SK-N-SH (cell line): ENCODE results near the gene LATS2. TPM values are rescaled to one million over a fixed set of nuclear protein-coding genes. Genes with fewer than 3 reads are reported as not detected.
"Not testable (repeated sequence)": the region's sequence is repeated elsewhere in the genome, so short reads cannot be mapped to it uniquely, and the experiment has no call there.

ENCODE experiments used
- CTCF ChIA-PET: fragments of 300-600, 350-600 bp; formaldehyde crosslinking; extraction: SDS; loops from one replicate; lab custom pipeline; 2021; lab: Yijun Ruan, JAX
- POLR2A ChIA-PET: fragments of 350-600 bp; sonication (Branson Sonifier 250); formaldehyde crosslinking; extraction: SDS; loops from one replicate; lab custom pipeline; 2020; ENCODE audit warnings: antibody characterized with exemption, inconsistent platforms; lab: Yijun Ruan, JAX
- DNase-seq: peaks from one replicate; pipeline ENCODE4 v3.0.0; 2012
- H2AFZ ChIP-seq: fragments of 200-600 bp; sonication (generic); 2 replicates; pipeline ENCODE4 v1.8.1; 2016; ENCODE audit warnings: antibody characterized with exemption, mild to moderate bottlenecking, low read depth
- H3F3A ChIP-seq: fragments of 200-600 bp; sonication (generic); replicated peaks from 2 replicates; pipeline ENCODE3; 2016; ENCODE audit warnings: antibody characterized with exemption, mild to moderate bottlenecking; ENCODE audit not compliant: insufficient read depth
- H3K27ac ChIP-seq, 2 experiments: fragments of 200-500 bp in 1 of 2; fragments of 200-600 bp in 1 of 2; sonication (Bioruptor generic) in 1 of 2; sonication (generic), shearing (Covaris generic) in 1 of 2; 2 replicates each; pipeline versions ENCODE4 v1.5.1 to v1.6.1; 2014 to 2016; ENCODE audit warnings: low read depth in 2 of 2, inconsistent platforms in 1 of 2, low read length in 1 of 2, mild to moderate bottlenecking in 1 of 2, mixed read lengths in 1 of 2
- H3K27me3 ChIP-seq: fragments of 200-600 bp; sonication (generic), shearing (Covaris generic); 2 replicates; pipeline ENCODE4 v1.6.1; 2016; ENCODE audit warnings: mixed run types; ENCODE audit not compliant: insufficient read depth
- H3K36me3 ChIP-seq, 2 experiments: fragments of 200-500 bp in 1 of 2; fragments of 200-600 bp in 1 of 2; sonication (Bioruptor generic) in 1 of 2; sonication (generic) in 1 of 2; replicated peaks in 1 of 2; 2 replicates each; pipeline versions ENCODE3 to v1.5.1; 2014 to 2016; ENCODE audit warnings: low read length in 1 of 2, mild to moderate bottlenecking in 1 of 2; ENCODE audit not compliant: insufficient read depth in 2 of 2, control insufficient read depth in 1 of 2
- H3K4me1 ChIP-seq, 2 experiments: fragments of 200-500 bp in 1 of 2; fragments of 200-600 bp in 1 of 2; sonication (Bioruptor generic) in 1 of 2; sonication (generic), shearing (Covaris generic) in 1 of 2; 2 replicates each; pipeline versions ENCODE4 v1.5.1 to v1.6.1; 2014 to 2016; ENCODE audit warnings: low read depth in 1 of 2, low read length in 1 of 2, mixed run types in 1 of 2; ENCODE audit not compliant: insufficient read depth in 2 of 2, control insufficient read depth in 1 of 2
- H3K4me2 ChIP-seq: fragments of 200-600 bp; sonication (generic), shearing (Covaris generic); 2 replicates; pipeline ENCODE4 v1.6.1; 2017; ENCODE audit warnings: mixed run types
- H3K4me3 ChIP-seq, 2 experiments: fragments of 200-500 bp in 1 of 2; fragments of 200-600 bp in 1 of 2; sonication (Bioruptor generic) in 1 of 2; sonication (generic), shearing (Covaris generic) in 1 of 2; 2 replicates each; pipeline versions ENCODE4 v1.5.1 to v1.8.1; 2014 to 2016; ENCODE audit warnings: low read depth in 2 of 2, inconsistent platforms in 1 of 2, low read length in 1 of 2, mild to moderate bottlenecking in 1 of 2, mixed read lengths in 1 of 2, moderate library complexity in 1 of 2
- H3K79me2 ChIP-seq: fragments of 200-600 bp; sonication (generic); 2 replicates; pipeline ENCODE4 v1.8.1; 2017; ENCODE audit warnings: mild to moderate bottlenecking; ENCODE audit not compliant: insufficient read depth
- H3K9ac ChIP-seq: fragments of 200-600 bp; sonication (generic); 2 replicates; pipeline ENCODE4 v1.6.1; 2017; ENCODE audit warnings: mixed run types
- H3K9me2 ChIP-seq: fragments of 200-600 bp; sonication (generic); 2 replicates; pipeline ENCODE4 v1.6.1; 2017; ENCODE audit warnings: mixed run types
- H3K9me3 ChIP-seq: fragments of 200-600 bp; sonication (generic); 2 replicates; pipeline ENCODE4 v1.6.1; 2017; ENCODE audit warnings: mixed run types, mild to moderate bottlenecking, moderate library complexity
- H4K20me1 ChIP-seq: fragments of 200-600 bp; sonication (generic); 2 replicates; pipeline ENCODE4 v1.6.1; 2017; ENCODE audit warnings: mild to moderate bottlenecking, mixed run types; ENCODE audit not compliant: insufficient read depth
- CTCF ChIP-seq: fragments of 200-600 bp; sonication (generic); IDR thresholded peaks from 2 replicates; pipeline ENCODE4 v1.6.1; 2017; ENCODE audit warnings: antibody characterized with exemption, mild to moderate bottlenecking, moderate library complexity
- FOSL2 ChIP-seq: IDR thresholded peaks from 2 replicates; pipeline ENCODE4 v1.4.0; 2012; ENCODE audit warnings: low read depth, mild to moderate bottlenecking, moderate library complexity, borderline replicate concordance
- FOXJ3 ChIP-seq: sonication (generic); formaldehyde crosslinking; IDR thresholded peaks from 2 replicates; pipeline ENCODE4 v1.5.1; 2020; ENCODE audit warnings: mild to moderate bottlenecking, missing genetic modification reagents
- JUND ChIP-seq: IDR thresholded peaks from 2 replicates; pipeline ENCODE4 v1.4.0; 2012
- MXI1 ChIP-seq: IDR thresholded peaks from 2 replicates; pipeline ENCODE4 v1.6.1; 2012; ENCODE audit warnings: mild to moderate bottlenecking, low read depth, low read length, improper control_type of control experiment
- PBX3 ChIP-seq: IDR thresholded peaks from 2 replicates; pipeline ENCODE4; 2012
- RAD21 ChIP-seq: IDR thresholded peaks from 2 replicates; pipeline ENCODE4 v1.6.1; 2012; ENCODE audit warnings: mild to moderate bottlenecking, low read length
- RCOR1 ChIP-seq: fragments of 150-350 bp; IDR thresholded peaks from 2 replicates; pipeline ENCODE4 v1.6.1; 2017; ENCODE audit warnings: antibody characterized with exemption, low read length
- RFX5 ChIP-seq: IDR thresholded peaks from 2 replicates; pipeline ENCODE4 v1.6.1; 2012; ENCODE audit warnings: mild to moderate bottlenecking, improper control_type of control experiment, low read length
- RXRA ChIP-seq: IDR thresholded peaks from 2 replicates; pipeline ENCODE4 v1.4.0; 2012; ENCODE audit warnings: low read depth, mild to moderate bottlenecking, borderline replicate concordance
- ZBTB33 ChIP-seq: IDR thresholded peaks from 2 replicates; pipeline ENCODE4 v1.4.0; 2012; ENCODE audit warnings: low read depth, borderline replicate concordance
- WGBS: methylation state at CpG from one replicate; pipeline ENCODE4 v1.1.6; 2017; ENCODE audit warnings: low lambda C conversion rate; 5-methylcytosine and 5-hydroxymethylcytosine counted together
- polyA plus RNA-seq, 3 experiments: library from polyadenylated mRNA; depleted of rRNA; stranded (reverse); fragments of >200 nt; gene quantifications; 2 replicates each; pipeline ENCODE4 v1.2.3, GENCODE V29; 2012

Gene LATS2
- polyA plus RNA-seq, 1 of the 3 experiments (the other 2 are of a cell fraction) = 19.6 TPM

GRCh38 chr13:20964904-20965303, 96.5 kb downstream of the LATS2 start:
- Histone ChIP-seq H3K27me3 (no peaks in the 10 kb centered on the region), H3K9me2 (no peaks in the 10 kb centered on the region), H3K4me2 (no peak overlapping the region), H3K9me3 (no peaks in the 10 kb centered on the region), H3K27ac (no peak overlapping the region), H3K36me3 (no peaks in the 10 kb centered on the region), H3K4me3 (no peak overlapping the region), H3K79me2 (no peaks in the 10 kb centered on the region), H2AFZ (no peak overlapping the region), H3F3A (peaks cover 16% of the 10 kb centered on the region), H3K9ac (no peak overlapping the region), H4K20me1 (no peaks in the 10 kb centered on the region), H3K4me1 (no peaks in the 10 kb centered on the region)
- 62% methylated on average over 3 of the region's 3 CpGs for WGBS
- DNase-seq = no peak
- POLR2A ChIA-PET = no interaction called here
- no peak for TF ChIP-seq MXI1
- TF ChIP-seq RFX5 = no peak
- no peak for TF ChIP-seq RCOR1
- TF ChIP-seq CTCF = no peak
- no peak for TF ChIP-seq FOSL2
- TF ChIP-seq RAD21 = no peak
- CTCF ChIA-PET = interaction anchor here (0.6 kb wide), 1 partner anchor 351 kb away, joined by 3 read pairs; no protein-coding TSS in a partner anchor

- DNase-seq, H3K79me2 ChIP-seq, H3F3A ChIP-seq, H3K4me1 ChIP-seq, H3K4me2 ChIP-seq, H4K20me1 ChIP-seq, H3K9ac ChIP-seq, H3K4me3 ChIP-seq, H3K36me3 ChIP-seq, H3K9me2 ChIP-seq, CTCF ChIA-PET, POLR2A ChIA-PET, H3K27ac ChIP-seq, H3K27me3 ChIP-seq, H2AFZ ChIP-seq, H3K9me3 ChIP-seq: not testable (repeated sequence)
- WGBS = 78% methylated on average over 7 of the region's 10 CpGs
These were observed 99.7 kb downstream of the LATS2 start for GRCh38 chr13:20961663-20962062.

GRCh38 chr13:20960663-20961309, 100.6 kb downstream of the LATS2 start:
- DNase-seq = no peak
- Histone ChIP-seq H3K4me1 (no peaks in the 10 kb centered on the region), H3K4me3 (peak overlapping the region; percentile 28 to 55; a peak in 3 of 4 replicates), H3K9ac (no peak overlapping the region), H3K79me2 (no peaks in the 10 kb centered on the region), H4K20me1 (no peaks in the 10 kb centered on the region), H3K4me2 (peak overlapping the region; percentile 64), H3K27me3 (no peaks in the 10 kb centered on the region), H3K27ac (no peak overlapping the region), H2AFZ (peak overlapping the region; percentile 38; the same call in 1 of the 2 replicates), H3K36me3 (no peaks in the 10 kb centered on the region), H3F3A (no peaks in the 10 kb centered on the region), H3K9me3 (no peaks in the 10 kb centered on the region), H3K9me2 (no peaks in the 10 kb centered on the region)
- ChIA-PET CTCF (interaction anchor here (1.4 kb wide), 1 partner anchor 19 kb away, joined by 4 read pairs; no protein-coding TSS in a partner anchor), POLR2A (no interaction called here)
- 12% methylated on average over 14 of the region's 14 CpGs for WGBS
- no peak for TF ChIP-seq ZBTB33
- no peak for TF ChIP-seq FOXJ3
- no peak for TF ChIP-seq RXRA
- TF ChIP-seq JUND = no peak
- TF ChIP-seq FOSL2 = no peak
- TF ChIP-seq PBX3 = peak; percentile 57

- H2AFZ ChIP-seq, POLR2A ChIA-PET, H3K27ac ChIP-seq, H3K79me2 ChIP-seq, H4K20me1 ChIP-seq, H3K4me3 ChIP-seq, H3K9ac ChIP-seq, H3K9me3 ChIP-seq, H3K27me3 ChIP-seq, CTCF ChIA-PET, H3K9me2 ChIP-seq, DNase-seq, H3K4me1 ChIP-seq, H3F3A ChIP-seq, H3K4me2 ChIP-seq, H3K36me3 ChIP-seq: not testable (repeated sequence)
- 76% methylated on average over 10 of the region's 10 CpGs for WGBS
These were observed 104.3 kb downstream of the LATS2 start for GRCh38 chr13:20957049-20957620.
